Nucleus accumbens (tissue), 56 donors: ENCODE results near the gene RABEP1.

Experiments used
- DNase-seq, 56 donors: peaks; one replicate each; lab custom pipeline; 2025; lab: John Stamatoyannopoulos, UW

The RABEP1 gene

GRCh38 chr17:5269241-5269960, 12.7 kb upstream of the RABEP1 start:
- no peak for DNase-seq

- no peak for DNase-seq
Observed at GRCh38 chr17:5272322-5272721, 9.8 kb upstream of the RABEP1 start.

- peak in 42 of 56 donors; percentile 2 to 61 (median 33) for DNase-seq
Observed at GRCh38 chr17:5282642-5283217, 646 bp downstream of the RABEP1 start.

GRCh38 chr17:5283571-5284315, 1.7 kb downstream of the RABEP1 start:
- no peak for DNase-seq

- no peak for DNase-seq
Observed at GRCh38 chr17:5284681-5285080, 2.6 kb downstream of the RABEP1 start.

- DNase-seq, result no peak
Observed at GRCh38 chr17:5286846-5287245, 4.8 kb downstream of the RABEP1 start.

GRCh38 chr17:5291683-5292350, 9.7 kb downstream of the RABEP1 start:
- no peak for DNase-seq

GRCh38 chr17:5297245-5297644, 15.2 kb downstream of the RABEP1 start:
- no peak for DNase-seq

- DNase-seq, result no peak
Observed at GRCh38 chr17:5299383-5299782, 17.3 kb downstream of the RABEP1 start.

GRCh38 chr17:5304636-5305035, 22.6 kb downstream of the RABEP1 start:
- DNase-seq, result no peak

GRCh38 chr17:5309851-5310250, 27.8 kb downstream of the RABEP1 start:
- DNase-seq, result no peak

GRCh38 chr17:5325851-5326250, 43.8 kb downstream of the RABEP1 start:
- no peak for DNase-seq

- no peak for DNase-seq
Observed at GRCh38 chr17:5329784-5330557, 47.9 kb downstream of the RABEP1 start.

- DNase-seq, result no peak
Observed at GRCh38 chr17:5330981-5331380, 48.9 kb downstream of the RABEP1 start.

GRCh38 chr17:5331506-5331905, 49.4 kb downstream of the RABEP1 start:
- DNase-seq, result no peak

GRCh38 chr17:5344914-5345313, 62.8 kb downstream of the RABEP1 start:
- DNase-seq, result no peak

GRCh38 chr17:5352681-5353289, 70.7 kb downstream of the RABEP1 start:
- no peak for DNase-seq

GRCh38 chr17:5354310-5354709, 72.2 kb downstream of the RABEP1 start:
- DNase-seq, result no peak

GRCh38 chr17:5354886-5355415, 72.9 kb downstream of the RABEP1 start:
- no peak for DNase-seq
